Stimulated activated naive B cell treated with anti-CD40 and anti-IgM and Interleukin-4, amounts not matched to agents 10 μg/mL and 1 μg/mL and 100 μg/mL, for 72 hours (primary cell): Measurements from ENCODE around the gene CATSPERE.

Experiments
- ATAC-seq, 2 donors: fragments of 150-1000 bp; cut with Tn5 transposase; replicated peaks; 2 replicates each; pipeline ENCODE4 v1.10.0; 2021; ENCODE audit warnings: moderate library complexity in 1 of 2
- DNase-seq: peaks from one replicate; pipeline ENCODE4 v3.0.0; 2021
- H3K27ac Mint-ChIP-seq: one replicate; pipeline ENCODE4 v1.8.0; 2022; ENCODE audit warnings: mild to moderate bottlenecking, mixed read lengths
- H3K27me3 Mint-ChIP-seq, 2 donors: one replicate each; pipeline ENCODE4 v1.8.0; 2022; ENCODE audit warnings: mixed read lengths in 2 of 2
- H3K36me3 Mint-ChIP-seq, 2 donors: one replicate each; pipeline ENCODE4 v1.8.0; 2022; ENCODE audit warnings: mixed read lengths in 2 of 2, mild to moderate bottlenecking in 1 of 2
- H3K4me1 Mint-ChIP-seq, 2 donors: one replicate each; pipeline ENCODE4 v1.8.0; 2022; ENCODE audit warnings: mixed read lengths in 2 of 2, mild to moderate bottlenecking in 1 of 2
- H3K4me3 Mint-ChIP-seq, 2 donors: one replicate each; pipeline ENCODE4 v1.8.0; 2022; ENCODE audit warnings: mild to moderate bottlenecking in 2 of 2, mixed read lengths in 2 of 2, moderate library complexity in 1 of 2
- H3K9me3 Mint-ChIP-seq, 2 donors: one replicate each; pipeline ENCODE4 v1.8.0; 2022; ENCODE audit warnings: mixed read lengths in 2 of 2, mild to moderate bottlenecking in 1 of 2

The CATSPERE gene

DNA sequence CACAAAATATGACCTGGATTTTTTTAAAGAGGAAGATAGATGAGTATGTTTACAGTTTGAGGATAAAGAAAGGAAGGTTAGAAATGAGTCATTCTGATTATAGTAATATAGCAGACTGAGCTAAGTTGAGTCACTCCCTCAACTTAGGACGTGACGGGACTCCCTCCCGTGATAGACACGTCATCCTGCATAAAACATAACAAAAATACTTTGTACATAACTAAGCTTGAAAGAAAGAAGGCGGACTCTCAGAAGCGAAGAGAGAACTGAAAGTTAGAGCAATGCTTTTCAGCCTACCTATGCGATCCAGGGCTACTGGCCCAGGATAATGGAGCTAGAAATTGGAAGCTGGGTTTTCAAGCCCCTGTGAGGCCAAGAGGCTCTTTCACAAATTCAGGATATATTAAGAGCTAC is 138.9 kb downstream of the CATSPERE start:
- peak; percentile 73 to 95 for ATAC-seq
- no peaks in the 10 kb centered on the region for H3K9me3 Mint-ChIP-seq
- peaks cover 0 to 11% of the 10 kb centered on the region in 2 donors for H3K27me3 Mint-ChIP-seq
- no peak overlapping the region for H3K4me3 Mint-ChIP-seq
- no peaks in the 10 kb centered on the region for H3K36me3 Mint-ChIP-seq
- H3K4me1 Mint-ChIP-seq, result peaks cover 0 to 1% of the 10 kb centered on the region in 2 donors
- DNase-seq, result no peak
- H3K27ac Mint-ChIP-seq, result peak overlapping the region; percentile 79

DNA sequence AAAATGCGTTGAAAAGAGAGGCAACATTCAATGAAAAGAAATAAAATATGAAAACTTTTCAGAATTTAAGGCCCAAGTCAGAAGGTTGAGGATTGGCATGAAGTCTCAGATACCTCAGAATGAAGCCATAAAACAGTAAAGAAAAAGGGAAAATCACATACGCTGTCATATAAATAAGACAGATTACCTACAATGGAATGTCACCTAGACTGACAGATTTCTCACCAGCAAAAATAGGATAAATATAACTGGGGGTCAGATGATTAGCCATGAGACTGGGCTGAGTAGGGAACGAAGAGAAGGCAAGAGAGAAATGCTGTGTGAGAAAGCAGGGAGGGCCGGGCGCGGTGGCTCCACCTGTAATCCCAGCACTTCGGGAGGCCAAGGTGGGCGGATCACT is 140.3 kb downstream of the CATSPERE start:
- ATAC-seq (no peak), DNase-seq (no peak)
- H3K27me3 Mint-ChIP-seq, result peaks cover 0 to 11% of the 10 kb centered on the region in 2 donors
- H3K4me1 Mint-ChIP-seq, result peaks cover 0 to 1% of the 10 kb centered on the region in 2 donors
- no peaks in the 10 kb centered on the region for H3K36me3 Mint-ChIP-seq
- no peak overlapping the region for H3K4me3 Mint-ChIP-seq
- H3K9me3 Mint-ChIP-seq, result no peaks in the 10 kb centered on the region
- H3K27ac Mint-ChIP-seq, result no peak overlapping the region

DNA sequence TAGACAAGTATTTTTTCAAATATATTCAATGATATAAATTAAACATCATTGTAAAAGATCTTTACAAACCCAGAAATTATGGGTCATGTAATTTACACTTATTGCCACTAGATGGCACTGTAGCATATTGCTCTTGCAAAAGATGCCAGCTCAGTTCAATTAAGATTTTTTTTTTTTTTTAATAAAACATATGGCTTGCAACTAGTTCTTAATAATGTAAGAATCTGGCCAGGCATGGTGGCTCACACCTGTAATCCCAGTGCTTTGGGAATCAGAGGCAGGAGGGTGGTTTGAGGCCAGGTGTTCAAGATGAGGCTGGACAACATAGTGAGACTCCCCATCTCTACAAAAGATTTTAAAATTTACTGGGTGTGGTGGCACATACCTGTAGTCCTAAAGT is 142.4 kb downstream of the CATSPERE start:
- H3K27ac Mint-ChIP-seq, result no peak overlapping the region
- no peaks in the 10 kb centered on the region for H3K36me3 Mint-ChIP-seq

DNA sequence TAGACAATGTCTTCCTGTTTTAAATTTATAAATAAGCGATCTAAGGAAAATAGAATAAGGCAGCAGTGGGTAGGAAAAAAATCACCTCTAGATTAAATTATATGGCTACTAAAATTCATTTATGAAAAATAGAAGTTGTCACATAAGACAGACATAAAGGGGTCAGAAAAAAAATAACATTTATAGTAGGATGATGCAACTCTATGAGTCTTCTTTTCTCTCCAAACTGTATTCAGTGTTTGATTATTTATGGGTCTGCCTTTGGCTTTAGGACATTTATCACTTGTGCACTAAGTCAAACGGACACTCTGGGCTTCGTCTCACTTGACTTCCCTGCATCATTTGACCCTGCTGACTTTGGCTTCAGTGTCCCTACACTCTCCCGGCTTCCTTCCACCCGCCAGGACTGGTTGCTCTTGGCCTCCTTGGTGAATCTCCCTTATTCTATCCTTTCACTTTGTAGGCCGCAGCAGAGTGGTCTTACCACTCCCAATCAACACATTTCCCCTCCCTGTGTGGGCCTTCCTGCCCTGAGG is 144.8 kb downstream of the CATSPERE start:
- peaks cover 0 to 1% of the 10 kb centered on the region in 2 donors for H3K4me1 Mint-ChIP-seq
- DNase-seq (no peak), ATAC-seq (no peak)
- H3K9me3 Mint-ChIP-seq, result no peaks in the 10 kb centered on the region
- no peaks in the 10 kb centered on the region for H3K36me3 Mint-ChIP-seq
- peaks cover 0 to 11% of the 10 kb centered on the region in 2 donors for H3K27me3 Mint-ChIP-seq
- H3K4me3 Mint-ChIP-seq, result no peak overlapping the region
- no peak overlapping the region for H3K27ac Mint-ChIP-seq

More for the DNA sequence above, 142.4 kb downstream of the CATSPERE start:
- no peak for ATAC-seq
- Mint-ChIP-seq H3K4me3 (no peak overlapping the region), H3K4me1 (peaks cover 0 to 1% of the 10 kb centered on the region in 2 donors), H3K27me3 (peaks cover 0 to 11% of the 10 kb centered on the region in 2 donors), H3K9me3 (no peaks in the 10 kb centered on the region)
- DNase-seq, result no peak

DNA sequence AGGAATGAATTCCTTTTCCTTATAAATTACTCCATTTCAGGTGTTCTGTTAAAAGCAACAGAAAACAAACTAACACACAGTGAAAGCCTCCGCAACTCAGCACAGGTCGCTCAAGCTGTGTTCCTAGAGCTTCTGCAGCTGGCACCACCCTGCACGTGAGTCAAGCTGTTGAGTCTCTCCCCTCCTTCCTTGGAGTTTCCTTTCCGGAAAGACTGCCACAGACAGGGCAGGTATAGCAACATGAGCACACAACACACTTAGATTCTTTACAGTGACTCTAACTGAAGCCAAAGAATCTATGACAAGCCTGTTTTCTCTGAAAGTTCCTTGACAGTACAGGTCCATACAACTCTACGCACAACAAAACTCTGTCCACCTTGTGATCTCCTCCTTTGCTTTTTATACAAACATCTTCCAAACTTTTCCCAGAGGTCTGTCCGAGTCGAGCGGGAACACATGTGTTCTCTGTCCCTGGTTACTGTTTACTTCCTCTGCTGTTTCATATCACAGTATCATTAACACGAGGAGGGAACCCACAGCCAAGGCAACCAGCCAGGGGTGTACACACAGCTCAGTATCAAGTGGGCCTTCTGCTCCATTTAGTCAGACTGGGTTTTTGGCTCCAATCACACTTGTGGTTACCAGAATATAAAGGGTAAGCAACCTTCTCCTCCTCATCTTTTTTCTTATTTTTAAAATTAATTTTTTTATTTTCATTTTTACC is 153.2 kb downstream of the CATSPERE start:
- no peaks in the 10 kb centered on the region for H3K9me3 Mint-ChIP-seq
- H3K27me3 Mint-ChIP-seq, result no peaks in the 10 kb centered on the region
- DNase-seq (no peak), ATAC-seq (no peak)
- H3K4me1 Mint-ChIP-seq, result no peaks in the 10 kb centered on the region
- H3K27ac Mint-ChIP-seq, result no peak overlapping the region
- H3K4me3 Mint-ChIP-seq, result no peak overlapping the region
- H3K36me3 Mint-ChIP-seq, result no peaks in the 10 kb centered on the region

DNA sequence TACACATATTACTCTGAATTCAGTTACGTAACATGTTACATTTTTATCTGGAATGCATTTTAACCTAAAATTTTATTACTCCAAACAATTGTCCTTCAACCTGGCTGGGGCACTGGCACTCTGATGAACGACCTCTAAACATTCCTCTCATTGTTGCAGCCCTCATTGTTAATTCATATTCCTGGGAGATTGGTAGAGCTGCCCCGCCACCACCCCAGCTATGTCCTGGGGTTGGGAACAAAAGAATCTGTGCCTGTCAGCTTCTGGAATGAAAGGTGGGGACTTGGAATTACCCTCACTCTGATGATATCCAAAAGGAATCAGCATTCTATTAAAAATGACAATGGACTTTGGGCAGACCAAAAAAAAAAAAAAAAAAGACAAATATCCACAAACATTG is 153.8 kb downstream of the CATSPERE start:
- no peaks in the 10 kb centered on the region for H3K4me1 Mint-ChIP-seq
- no peaks in the 10 kb centered on the region for H3K9me3 Mint-ChIP-seq
- no peaks in the 10 kb centered on the region for H3K36me3 Mint-ChIP-seq
- no peak overlapping the region for H3K27ac Mint-ChIP-seq
- H3K27me3 Mint-ChIP-seq, result no peaks in the 10 kb centered on the region
- no peak for DNase-seq
- ATAC-seq, result no peak
- H3K4me3 Mint-ChIP-seq, result no peak overlapping the region

DNA sequence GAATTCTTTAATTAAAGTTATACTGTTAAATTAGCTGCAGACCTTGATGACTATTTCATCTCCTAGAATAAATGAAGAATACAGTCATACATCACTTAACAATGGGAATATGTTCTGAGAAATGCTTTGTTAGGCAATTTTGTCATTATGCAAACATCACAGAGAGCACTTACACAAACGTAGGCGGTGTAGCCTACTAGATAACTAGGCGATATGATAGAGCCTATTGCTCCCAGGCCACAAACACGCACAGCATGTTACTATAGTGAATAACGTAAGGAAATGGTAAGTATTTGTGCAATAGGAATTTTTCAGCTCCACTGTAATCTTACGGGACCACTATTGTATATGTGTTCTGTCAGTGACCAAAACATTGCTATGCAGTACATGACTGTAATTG is 154.2 kb downstream of the CATSPERE start:
- ATAC-seq, result no peak
- Mint-ChIP-seq H3K4me3 (no peak overlapping the region), H3K36me3 (no peaks in the 10 kb centered on the region), H3K27ac (no peak overlapping the region), H3K9me3 (no peaks in the 10 kb centered on the region), H3K27me3 (no peaks in the 10 kb centered on the region), H3K4me1 (no peaks in the 10 kb centered on the region)
- no peak for DNase-seq

DNA sequence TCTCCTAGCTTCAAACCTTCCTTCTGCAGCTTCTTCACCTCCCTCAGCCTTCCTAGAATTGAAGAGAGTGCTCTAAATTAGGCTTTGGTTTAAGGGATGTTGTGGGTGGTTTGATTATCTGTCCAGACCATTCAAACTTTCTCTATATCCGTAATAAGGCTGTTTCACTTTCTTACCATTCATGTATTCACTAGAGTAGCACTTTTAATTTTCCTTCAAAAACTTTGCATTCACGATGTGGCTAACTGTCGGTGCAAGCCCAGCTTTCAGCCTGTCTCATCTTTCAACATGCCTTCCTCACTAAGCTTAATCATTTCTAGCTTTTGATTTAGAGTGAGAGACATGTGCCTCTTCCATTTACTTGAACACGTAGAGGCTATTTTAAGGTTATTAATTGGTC is 165.6 kb downstream of the CATSPERE start:
- ATAC-seq (no peak), DNase-seq (no peak)

DNA sequence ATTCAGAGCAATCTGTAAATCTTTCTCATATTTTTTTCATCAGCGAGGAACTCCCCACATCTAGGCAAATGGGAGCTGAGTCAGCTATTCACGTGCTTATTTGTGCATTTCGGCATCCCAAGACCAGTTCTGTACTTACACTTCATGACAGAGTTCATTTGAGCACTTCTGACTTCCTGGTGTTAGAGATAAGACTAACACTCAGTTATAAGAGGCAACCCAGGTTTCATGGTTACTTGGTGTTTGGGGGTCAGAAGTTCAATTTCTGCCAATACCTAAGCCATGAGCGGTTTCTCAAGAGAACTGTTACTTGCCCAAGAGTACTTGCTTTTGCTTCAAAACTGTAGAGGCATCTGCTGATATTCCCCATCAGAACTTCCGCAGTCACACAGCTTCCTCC is 167.7 kb downstream of the CATSPERE start:
- no peak overlapping the region for H3K27ac Mint-ChIP-seq
- DNase-seq, result no peak
- no peaks in the 10 kb centered on the region for H3K4me1 Mint-ChIP-seq
- H3K36me3 Mint-ChIP-seq, result peaks cover 0 to 3% of the 10 kb centered on the region in 2 donors
- peaks cover 0 to 6% of the 10 kb centered on the region in 2 donors for H3K9me3 Mint-ChIP-seq
- H3K27me3 Mint-ChIP-seq, result peaks cover 0 to 4% of the 10 kb centered on the region in 2 donors
- no peak for ATAC-seq
- no peak overlapping the region for H3K4me3 Mint-ChIP-seq

More for the DNA sequence above, 165.6 kb downstream of the CATSPERE start:
- H3K36me3 Mint-ChIP-seq, result peaks cover 0 to 2% of the 10 kb centered on the region in 2 donors
- H3K27me3 Mint-ChIP-seq, result peaks cover 0 to 3% of the 10 kb centered on the region in 2 donors
- no peaks in the 10 kb centered on the region for H3K4me1 Mint-ChIP-seq
- no peak overlapping the region for H3K4me3 Mint-ChIP-seq
- peaks cover 0 to 3% of the 10 kb centered on the region in 2 donors for H3K9me3 Mint-ChIP-seq
- no peak overlapping the region for H3K27ac Mint-ChIP-seq

DNA sequence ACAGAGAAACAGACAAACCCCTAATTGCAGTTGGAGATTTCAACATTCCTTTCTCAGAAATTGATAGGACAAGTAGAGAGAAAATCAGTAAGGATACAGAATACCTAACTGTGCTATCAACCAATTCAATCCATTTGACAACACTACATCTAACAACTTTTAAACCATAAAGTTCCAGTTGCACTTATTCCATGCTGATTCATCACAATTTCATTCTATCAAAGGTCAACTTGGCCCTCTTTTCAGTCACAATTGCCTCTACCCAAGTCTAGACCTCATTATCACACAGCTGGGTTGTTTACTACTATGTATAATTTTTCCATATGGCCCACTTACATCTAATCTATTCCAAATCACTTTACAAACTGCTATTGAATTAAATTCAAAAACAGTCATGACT is 172.1 kb downstream of the CATSPERE start:
- Mint-ChIP-seq H3K4me3 (no peak overlapping the region), H3K4me1 (no peaks in the 10 kb centered on the region), H3K27ac (no peak overlapping the region), H3K9me3 (peaks cover 0 to 6% of the 10 kb centered on the region in 2 donors), H3K27me3 (peaks cover 0 to 4% of the 10 kb centered on the region in 2 donors), H3K36me3 (peaks cover 0 to 3% of the 10 kb centered on the region in 2 donors)
- ATAC-seq (no peak), DNase-seq (no peak)

DNA sequence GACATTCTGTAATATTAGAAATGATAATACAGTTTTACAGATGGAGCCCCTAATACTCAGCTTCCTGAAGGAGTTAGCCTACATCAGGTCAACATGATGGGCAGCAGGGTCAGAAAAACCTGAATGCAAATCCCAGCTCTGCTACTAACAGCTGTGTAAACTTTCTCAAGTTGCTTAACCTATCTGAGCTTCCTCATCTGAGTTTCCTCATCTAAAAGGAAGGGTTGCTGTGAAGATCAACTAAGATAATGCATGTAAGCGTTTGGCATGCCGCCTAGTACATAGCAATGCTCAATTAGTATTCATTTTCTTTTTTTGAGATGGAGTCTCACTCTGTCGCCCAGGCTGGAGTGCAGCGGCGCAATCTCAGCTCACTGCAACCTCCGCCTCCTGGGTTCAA is 173.5 kb downstream of the CATSPERE start:
- no peak for DNase-seq
- no peak for ATAC-seq
- Mint-ChIP-seq H3K27me3 (peaks cover 0 to 4% of the 10 kb centered on the region in 2 donors), H3K27ac (no peak overlapping the region), H3K4me3 (no peak overlapping the region), H3K36me3 (peaks cover 0 to 3% of the 10 kb centered on the region in 2 donors), H3K4me1 (no peaks in the 10 kb centered on the region), H3K9me3 (peaks cover 0 to 6% of the 10 kb centered on the region in 2 donors)

DNA sequence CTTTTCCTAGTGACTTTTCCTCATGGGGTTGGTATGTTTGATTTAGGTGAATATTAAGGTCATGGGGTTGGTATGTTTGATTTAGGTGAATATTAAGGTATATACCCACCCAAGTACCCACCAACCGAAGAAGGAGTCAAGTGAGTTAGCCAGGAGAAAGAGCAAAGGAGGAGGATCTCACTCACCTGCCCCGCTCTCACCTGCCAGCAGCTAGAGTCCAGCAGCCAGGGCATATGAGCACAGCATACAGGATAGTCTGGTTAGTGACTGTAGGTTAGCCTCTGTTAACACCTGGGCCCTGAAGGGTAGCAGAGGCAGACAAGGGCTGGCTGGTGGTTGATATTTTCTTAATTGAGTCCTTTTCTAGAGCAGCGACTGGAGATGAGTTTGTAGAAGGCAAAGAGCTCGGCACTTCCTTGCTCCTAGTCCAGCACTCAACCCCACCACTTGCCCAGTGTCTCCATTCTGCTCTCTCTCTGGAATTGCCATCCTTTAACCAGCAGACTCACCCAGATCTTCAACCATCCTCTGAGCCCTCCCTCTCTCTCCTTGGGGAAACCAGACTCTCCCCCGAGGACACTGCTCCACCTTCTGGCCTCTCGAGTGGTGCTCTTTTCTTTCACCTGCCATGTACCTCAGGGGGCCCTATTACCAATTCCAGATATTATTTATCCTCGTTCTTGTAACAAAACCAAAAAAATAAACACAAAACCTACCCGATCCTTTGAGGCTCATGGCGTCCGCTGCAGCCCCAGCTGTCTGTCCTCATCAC is 175.6 kb downstream of the CATSPERE start:
- H3K27ac Mint-ChIP-seq, result no peak overlapping the region
- peaks cover 0 to 3% of the 10 kb centered on the region in 2 donors for H3K9me3 Mint-ChIP-seq
- H3K36me3 Mint-ChIP-seq, result peaks cover 0 to 2% of the 10 kb centered on the region in 2 donors
- H3K4me3 Mint-ChIP-seq, result no peak overlapping the region
- peaks cover 0 to 1% of the 10 kb centered on the region in 2 donors for H3K27me3 Mint-ChIP-seq
- H3K4me1 Mint-ChIP-seq, result no peaks in the 10 kb centered on the region
- DNase-seq (no peak), ATAC-seq (no peak)

DNA sequence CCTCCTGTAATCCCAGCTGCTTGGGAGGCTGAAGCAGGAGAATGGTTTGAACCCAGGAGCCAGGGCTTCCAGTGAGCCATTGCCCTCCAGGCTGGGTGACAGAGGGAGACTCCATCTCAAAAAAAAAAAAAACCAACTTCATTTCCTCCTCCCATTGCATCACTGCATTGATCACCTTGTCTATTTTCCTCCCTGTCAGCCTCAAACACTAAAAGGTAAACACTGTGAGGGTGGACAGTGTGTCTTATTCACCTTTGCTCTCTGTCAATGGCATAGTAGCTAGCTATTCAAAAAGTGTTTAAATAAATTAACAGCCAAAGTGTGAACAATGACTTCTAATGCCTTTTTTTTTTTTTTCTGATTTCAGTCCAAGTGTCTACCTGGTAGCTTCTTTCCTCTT is 178.5 kb downstream of the CATSPERE start:
- Mint-ChIP-seq H3K36me3 (no peaks in the 10 kb centered on the region), H3K9me3 (no peaks in the 10 kb centered on the region), H3K4me3 (no peak overlapping the region), H3K4me1 (no peaks in the 10 kb centered on the region), H3K27me3 (peaks cover 0 to 8% of the 10 kb centered on the region in 2 donors), H3K27ac (no peak overlapping the region)
- ATAC-seq (no peak), DNase-seq (no peak)

DNA sequence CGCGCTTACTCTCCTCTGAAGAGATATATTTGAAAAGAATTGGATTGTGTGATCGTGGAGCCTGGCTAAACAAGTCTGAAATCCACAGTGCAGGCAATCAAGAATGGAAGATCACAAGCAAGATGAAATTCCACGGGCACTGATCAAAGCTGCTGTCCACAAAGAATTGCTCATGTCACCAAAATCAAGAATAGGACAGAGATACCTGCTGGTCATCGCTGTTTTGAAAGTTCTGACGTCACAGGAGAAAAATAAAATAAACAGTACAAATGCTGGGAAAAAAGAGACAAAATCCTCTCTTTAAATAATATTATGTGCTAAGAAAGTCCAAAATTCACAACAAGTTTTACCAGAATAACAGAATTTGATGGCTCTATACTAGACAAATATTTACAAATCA is 179.8 kb downstream of the CATSPERE start:
- H3K4me1 Mint-ChIP-seq, result no peaks in the 10 kb centered on the region
- H3K27me3 Mint-ChIP-seq, result peaks cover 0 to 8% of the 10 kb centered on the region in 2 donors
- no peaks in the 10 kb centered on the region for H3K9me3 Mint-ChIP-seq
- no peaks in the 10 kb centered on the region for H3K36me3 Mint-ChIP-seq
- ATAC-seq, result no peak
- DNase-seq, result no peak
- H3K27ac Mint-ChIP-seq, result no peak overlapping the region
- H3K4me3 Mint-ChIP-seq, result no peak overlapping the region

DNA sequence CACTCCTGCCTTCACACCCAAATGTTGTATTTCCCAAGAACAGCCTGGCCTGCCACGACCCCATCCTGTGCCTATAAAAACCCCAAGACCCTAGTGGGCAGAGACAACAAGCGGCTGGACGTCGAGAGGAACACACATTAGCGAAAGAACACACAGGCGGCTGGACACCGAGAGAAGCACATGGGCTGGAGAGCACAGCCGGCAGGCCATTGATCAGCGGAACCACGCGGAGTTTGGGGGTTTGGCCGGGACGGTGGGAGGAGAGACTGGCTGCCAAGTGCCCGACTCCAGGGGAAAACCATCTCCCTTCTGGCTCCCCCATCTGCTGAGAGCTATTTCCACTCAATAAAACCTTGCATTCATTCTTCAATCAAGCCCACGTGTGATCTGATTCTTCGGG is 181.5 kb downstream of the CATSPERE start:
- ATAC-seq (no peak), DNase-seq (no peak)
- Mint-ChIP-seq H3K4me1 (no peaks in the 10 kb centered on the region), H3K9me3 (no peaks in the 10 kb centered on the region), H3K4me3 (no peak overlapping the region), H3K36me3 (no peaks in the 10 kb centered on the region), H3K27ac (no peak overlapping the region), H3K27me3 (peaks cover 0 to 8% of the 10 kb centered on the region in 2 donors)
